Measurements from ENCODE around the gene PTPN11.

PTPN11 gene

DNA sequence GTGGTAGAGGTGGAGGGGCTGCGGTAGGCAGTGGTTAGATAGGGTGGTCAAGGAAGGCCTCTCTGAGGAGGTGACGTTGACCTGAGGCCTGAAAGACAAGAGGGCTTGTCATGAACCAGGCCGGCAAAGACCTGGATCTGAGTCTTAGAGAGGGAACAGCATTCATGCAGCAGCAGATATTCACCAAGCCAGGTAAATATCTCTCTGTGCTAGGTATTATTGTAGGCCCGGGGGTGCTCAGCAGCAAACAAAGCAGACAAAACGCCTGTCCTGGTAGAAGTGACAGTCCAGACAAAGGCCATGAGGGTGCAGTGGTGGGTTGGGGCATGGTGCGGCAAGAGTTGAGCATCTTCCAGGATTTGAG lies 117.6 kb downstream of the PTPN11 start:
- no peak overlapping the region for H3K14ac ChIP-seq (ENCODE audit: low read length)
- H2BK5ac ChIP-seq (ENCODE audit: low read depth, low read length, poor library complexity), result no peak overlapping the region
- H3K79me1 ChIP-seq (ENCODE audit: low read length), result peaks cover 5% of the 10 kb centered on the region
- H3K4me2 ChIP-seq (ENCODE audit: low read length), result no peak overlapping the region
- peak overlapping the region; percentile 49 for H4K8ac ChIP-seq (ENCODE audit: low read depth, low read length)
- H2BK12ac ChIP-seq (ENCODE audit: low read length), result peak overlapping the region; percentile 93
- no peak for DNase-seq
- no peak overlapping the region for H2AFZ ChIP-seq (ENCODE audit: insufficient read depth, low read length, poor library complexity)
- H2BK120ac ChIP-seq (ENCODE audit: insufficient read depth, low read length, poor library complexity), result no peak overlapping the region
- no peaks in the 10 kb centered on the region for H3K36me3 ChIP-seq (ENCODE audit: control insufficient read depth in 1 of 2, insufficient read depth in 2 of 2, low read length in 2 of 2)
- H3K9me3 ChIP-seq (ENCODE audit: insufficient read depth, low read depth, low read length), result peaks cover 2% of the 10 kb centered on the region
- H3K79me2 ChIP-seq (ENCODE audit: control insufficient read depth, insufficient read depth, low read length, poor library complexity), result no peaks in the 10 kb centered on the region
- H3K4me1 ChIP-seq (ENCODE audit: control insufficient read depth in 1 of 2, insufficient read depth in 2 of 2, low read length in 2 of 2), result no peaks in the 10 kb centered on the region
- peak overlapping the region; percentile 95 for H2AK5ac ChIP-seq (ENCODE audit: low read length)
- H3K4ac ChIP-seq (ENCODE audit: low read depth, low read length), result no peak overlapping the region
- no peak overlapping the region for H3K9ac ChIP-seq (ENCODE audit: low read length)
- H4K12ac ChIP-seq (ENCODE audit: low read depth, low read length), result no peak overlapping the region
- H3K23ac ChIP-seq (ENCODE audit: low read length), result no peak overlapping the region
- peak overlapping the region; percentile 42 for H4K91ac ChIP-seq (ENCODE audit: low read depth, low read length)
- no peak overlapping the region for H3K4me3 ChIP-seq (ENCODE audit: low read depth, low read length)
- H3K27ac ChIP-seq (ENCODE audit: low read depth, low read length), result no peak overlapping the region
- no CpG with 5 or more reads among the region's 6 CpGs for WGBS (ENCODE audit: extremely low coverage, insufficient coverage, insufficient read length)
- no peaks in the 10 kb centered on the region for H3K27me3 ChIP-seq (ENCODE audit: insufficient read depth, low read length)
- H3K18ac ChIP-seq (ENCODE audit: low read length), result no peak overlapping the region

GRCh38 chr12:112537710-112538396 lies 119.1 kb downstream of the PTPN11 start:
- H3K4me2 ChIP-seq (ENCODE audit: low read length), result no peak overlapping the region
- no peak overlapping the region for H4K91ac ChIP-seq (ENCODE audit: low read depth, low read length)
- no peaks in the 10 kb centered on the region for H3K36me3 ChIP-seq (ENCODE audit: control insufficient read depth in 1 of 2, insufficient read depth in 2 of 2, low read length in 2 of 2)
- no peak overlapping the region for H3K9ac ChIP-seq (ENCODE audit: low read length)
- H4K8ac ChIP-seq (ENCODE audit: low read depth, low read length), result no peak overlapping the region
- DNase-seq, result peak; percentile 12 to 58
- no peak overlapping the region for H3K23ac ChIP-seq (ENCODE audit: low read length)
- no peak overlapping the region for H4K12ac ChIP-seq (ENCODE audit: low read depth, low read length)
- no peak overlapping the region for H2AFZ ChIP-seq (ENCODE audit: insufficient read depth, low read length, poor library complexity)
- no peak overlapping the region for H3K14ac ChIP-seq (ENCODE audit: low read length)
- H3K79me1 ChIP-seq (ENCODE audit: low read length), result peaks cover 9% of the 10 kb centered on the region
- H3K27me3 ChIP-seq (ENCODE audit: insufficient read depth, low read length), result no peaks in the 10 kb centered on the region
- H3K4ac ChIP-seq (ENCODE audit: low read depth, low read length), result no peak overlapping the region
- H3K79me2 ChIP-seq (ENCODE audit: control insufficient read depth, insufficient read depth, low read length, poor library complexity), result no peaks in the 10 kb centered on the region
- peaks cover 2% of the 10 kb centered on the region for H3K9me3 ChIP-seq (ENCODE audit: insufficient read depth, low read depth, low read length)
- H2BK5ac ChIP-seq (ENCODE audit: low read depth, low read length, poor library complexity), result no peak overlapping the region
- no peak overlapping the region for H3K4me3 ChIP-seq (ENCODE audit: low read depth, low read length)
- peaks cover 0 to 6% of the 10 kb centered on the region in 2 experiments for H3K4me1 ChIP-seq (ENCODE audit: control insufficient read depth in 1 of 2, insufficient read depth in 2 of 2, low read length in 2 of 2)
- H3K27ac ChIP-seq (ENCODE audit: low read depth, low read length), result peak overlapping the region; percentile 55
- H2BK12ac ChIP-seq (ENCODE audit: low read length), result no peak overlapping the region
- no peak overlapping the region for H2AK5ac ChIP-seq (ENCODE audit: low read length)
- H3K18ac ChIP-seq (ENCODE audit: low read length), result no peak overlapping the region
- WGBS (ENCODE audit: extremely low coverage, insufficient coverage, insufficient read length), result no CpG with 5 or more reads among the region's 3 CpGs
- no peak overlapping the region for H2BK120ac ChIP-seq (ENCODE audit: insufficient read depth, low read length, poor library complexity)

DNA sequence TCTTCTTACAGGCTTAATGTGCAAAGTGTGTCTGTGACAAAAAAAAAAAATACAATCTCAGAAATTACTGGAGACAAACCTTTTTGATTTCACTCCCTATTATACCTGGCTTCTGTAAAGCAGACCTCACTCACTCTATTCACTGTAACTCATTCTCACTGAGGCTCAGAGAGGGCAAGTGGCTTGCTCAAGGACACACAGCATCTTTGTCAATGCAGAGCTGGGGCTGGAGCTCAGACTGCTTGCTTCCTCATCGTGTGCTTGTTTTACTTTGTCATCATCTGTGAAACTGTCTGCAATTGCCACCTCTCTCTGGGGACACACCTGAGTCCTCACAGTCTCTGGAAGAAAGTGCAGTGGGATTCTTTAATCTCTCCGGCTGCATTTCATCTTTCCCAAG lies 120.0 kb downstream of the PTPN11 start:
- Histone ChIP-seq H3K4me1 (ENCODE audit: control insufficient read depth in 1 of 2, insufficient read depth in 2 of 2, low read length in 2 of 2) (peaks cover 0 to 6% of the 10 kb centered on the region in 2 experiments), H3K36me3 (ENCODE audit: control insufficient read depth in 1 of 2, insufficient read depth in 2 of 2, low read length in 2 of 2) (no peaks in the 10 kb centered on the region), H3K27me3 (ENCODE audit: insufficient read depth, low read length) (no peaks in the 10 kb centered on the region), H2BK120ac (ENCODE audit: insufficient read depth, low read length, poor library complexity) (peak overlapping the region; percentile 26), H2AFZ (ENCODE audit: insufficient read depth, low read length, poor library complexity) (no peak overlapping the region), H3K4me3 (ENCODE audit: low read depth, low read length) (no peak overlapping the region), H2AK5ac (ENCODE audit: low read length) (peak overlapping the region; percentile 26), H4K91ac (ENCODE audit: low read depth, low read length) (peak overlapping the region; percentile 72), H3K14ac (ENCODE audit: low read length) (peak overlapping the region; percentile 32), H2BK5ac (ENCODE audit: low read depth, low read length, poor library complexity) (peak overlapping the region; percentile 16), H3K9me3 (ENCODE audit: insufficient read depth, low read depth, low read length) (peaks cover 2% of the 10 kb centered on the region), H3K79me2 (ENCODE audit: control insufficient read depth, insufficient read depth, low read length, poor library complexity) (no peaks in the 10 kb centered on the region), H3K23ac (ENCODE audit: low read length) (no peak overlapping the region), H3K79me1 (ENCODE audit: low read length) (peaks cover 9% of the 10 kb centered on the region), H3K9ac (ENCODE audit: low read length) (no peak overlapping the region), H3K27ac (ENCODE audit: low read depth, low read length) (no peak overlapping the region), H2BK12ac (ENCODE audit: low read length) (peak overlapping the region; percentile 75), H3K4ac (ENCODE audit: low read depth, low read length) (no peak overlapping the region), H3K4me2 (ENCODE audit: low read length) (no peak overlapping the region), H4K12ac (ENCODE audit: low read depth, low read length) (no peak overlapping the region), H3K18ac (ENCODE audit: low read length) (no peak overlapping the region), H4K8ac (ENCODE audit: low read depth, low read length) (no peak overlapping the region)
- no peak for DNase-seq
- WGBS (ENCODE audit: extremely low coverage, insufficient coverage, insufficient read length), result no CpG with 5 or more reads among the region's 2 CpGs

DNA sequence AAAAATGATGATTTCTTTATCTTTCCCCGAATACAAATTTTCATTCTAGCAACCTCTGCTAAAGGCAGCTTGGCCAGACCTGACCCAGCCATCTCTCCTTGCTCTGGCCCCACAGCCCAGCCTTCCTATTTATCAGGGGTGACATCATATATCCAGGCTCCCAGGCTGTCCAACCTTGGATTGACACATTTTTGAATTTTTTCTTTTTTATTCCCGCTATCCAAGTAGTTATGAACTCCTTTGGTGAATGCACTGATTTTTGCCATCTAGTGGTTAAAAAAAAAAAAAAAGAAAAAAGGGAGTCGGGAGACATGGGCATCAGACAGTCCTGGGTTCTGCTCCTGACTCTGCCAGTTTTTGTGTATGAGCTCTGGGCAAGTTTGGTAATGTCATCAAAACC lies 120.5 kb downstream of the PTPN11 start:
- no peak overlapping the region for H3K9ac ChIP-seq (ENCODE audit: low read length)
- H3K23ac ChIP-seq (ENCODE audit: low read length), result no peak overlapping the region
- H2AK5ac ChIP-seq (ENCODE audit: low read length), result peak overlapping the region; percentile 22
- no peak overlapping the region for H3K4me2 ChIP-seq (ENCODE audit: low read length)
- DNase-seq, result no peak
- H3K36me3 ChIP-seq (ENCODE audit: control insufficient read depth in 1 of 2, insufficient read depth in 2 of 2, low read length in 2 of 2), result no peaks in the 10 kb centered on the region
- no CpG with 5 or more reads among the region's 3 CpGs for WGBS (ENCODE audit: extremely low coverage, insufficient coverage, insufficient read length)
- no peak overlapping the region for H4K12ac ChIP-seq (ENCODE audit: low read depth, low read length)
- peak overlapping the region; percentile 39 for H4K91ac ChIP-seq (ENCODE audit: low read depth, low read length)
- H3K9me3 ChIP-seq (ENCODE audit: insufficient read depth, low read depth, low read length), result peaks cover 2% of the 10 kb centered on the region
- no peaks in the 10 kb centered on the region for H3K27me3 ChIP-seq (ENCODE audit: insufficient read depth, low read length)
- H4K8ac ChIP-seq (ENCODE audit: low read depth, low read length), result no peak overlapping the region
- no peak overlapping the region for H3K18ac ChIP-seq (ENCODE audit: low read length)
- H2BK5ac ChIP-seq (ENCODE audit: low read depth, low read length, poor library complexity), result no peak overlapping the region
- peak overlapping the region; percentile 79 for H2BK12ac ChIP-seq (ENCODE audit: low read length)
- peaks cover 9% of the 10 kb centered on the region for H3K79me1 ChIP-seq (ENCODE audit: low read length)
- H2BK120ac ChIP-seq (ENCODE audit: insufficient read depth, low read length, poor library complexity), result no peak overlapping the region
- H3K4me3 ChIP-seq (ENCODE audit: low read depth, low read length), result no peak overlapping the region
- H3K14ac ChIP-seq (ENCODE audit: low read length), result no peak overlapping the region
- H2AFZ ChIP-seq (ENCODE audit: insufficient read depth, low read length, poor library complexity), result no peak overlapping the region
- peaks cover 0 to 6% of the 10 kb centered on the region in 2 experiments for H3K4me1 ChIP-seq (ENCODE audit: control insufficient read depth in 1 of 2, insufficient read depth in 2 of 2, low read length in 2 of 2)
- no peaks in the 10 kb centered on the region for H3K79me2 ChIP-seq (ENCODE audit: control insufficient read depth, insufficient read depth, low read length, poor library complexity)
- H3K4ac ChIP-seq (ENCODE audit: low read depth, low read length), result no peak overlapping the region
- H3K27ac ChIP-seq (ENCODE audit: low read depth, low read length), result no peak overlapping the region

All from trophoblast cell (in vitro differentiated cells and primary cell).